Calu3 (cell line): ENCODE data around the gene ERCC4. TPM values are rescaled to one million over a fixed set of nuclear protein-coding genes. Genes with fewer than 3 reads are reported as not detected.

Source experiments
- BruUV-seq: library from RNA; stranded (reverse); fragments of 400-500 nt; replicated peaks from 2 replicates; lab custom pipeline; 2021; lab: Mats Ljungman, UMichigan
- CTCF ChIA-PET: fragments of 300-600 bp; sonication (Branson Sonifier 250); formaldehyde crosslinking; loops from one replicate; lab custom pipeline; 2022; ENCODE audit warnings: antibody characterized with exemption; lab: Charles Lee
- DNase-seq: peaks from one replicate; pipeline ENCODE4 v3.0.0; 2022
- H3K27ac Mint-ChIP-seq: one replicate; pipeline ENCODE4 v1.8.0; 2022; ENCODE audit warnings: mixed read lengths; ENCODE audit not compliant: unreplicated experiment
- H3K27me3 Mint-ChIP-seq: one replicate; pipeline ENCODE4 v1.8.0; 2022; ENCODE audit warnings: mixed read lengths; ENCODE audit not compliant: unreplicated experiment
- H3K36me3 Mint-ChIP-seq: one replicate; pipeline ENCODE4 v1.8.0; 2022; ENCODE audit warnings: mild to moderate bottlenecking, moderate library complexity, mixed read lengths; ENCODE audit not compliant: insufficient read depth, unreplicated experiment
- H3K4me1 Mint-ChIP-seq: one replicate; pipeline ENCODE4 v1.8.0; 2022; ENCODE audit warnings: mild to moderate bottlenecking, low read depth, mixed read lengths; ENCODE audit not compliant: unreplicated experiment
- H3K4me3 Mint-ChIP-seq: one replicate; pipeline ENCODE4 v1.8.0; 2022; ENCODE audit warnings: mild to moderate bottlenecking, low read depth, moderate library complexity, mixed read lengths; ENCODE audit not compliant: unreplicated experiment
- H3K9me3 Mint-ChIP-seq: one replicate; pipeline ENCODE4 v1.8.0; 2022; ENCODE audit warnings: low read depth, mixed read lengths; ENCODE audit not compliant: unreplicated experiment
- intact Hi-C: fragments of 100-400 bp; cut with micrococcal nuclease; formaldehyde crosslinking; loops from one replicate; pipeline ENCODE4 v1.10.0; 2022; ENCODE audit not compliant: unreplicated experiment
- total RNA-seq: library from RNA; stranded (reverse); gene quantifications from 2 replicates; pipeline ENCODE4 v1.2.3, GENCODE V29; 2022
- TF ChIP-seq, protein P1 (sequence below): fragments of 200-600 bp; IDR thresholded peaks from one replicate; pipeline ENCODE4 v1.8.0; 2022; ENCODE audit warnings: antibody characterized with exemption; ENCODE audit not compliant: unreplicated experiment

Gene ERCC4
- total RNA-seq, 1 experiment from 2014 or later: 21.1 TPM

DNA sequence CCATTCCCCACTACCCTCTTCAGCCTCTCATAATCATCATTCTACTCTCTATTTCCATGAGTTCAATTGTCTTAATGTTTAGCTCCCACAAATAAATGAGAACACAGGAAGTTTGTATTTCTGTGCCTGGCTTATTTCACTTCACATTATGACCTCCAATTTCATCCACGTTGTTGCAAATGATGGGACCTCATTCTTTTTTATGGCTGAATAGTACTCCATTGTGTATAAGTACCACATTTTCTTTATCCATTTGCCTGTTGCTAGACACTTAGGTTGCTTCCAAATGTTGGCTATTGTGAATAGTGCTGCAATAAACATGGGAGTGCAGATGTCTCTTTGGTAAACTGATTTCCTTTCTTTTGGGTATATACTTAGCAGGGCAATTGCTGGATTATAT lies 42.3 kb downstream of the ERCC4 start:
- Mint-ChIP-seq H3K27ac (no peak overlapping the region), H3K4me3 (no peak overlapping the region), H3K36me3 (peaks cover 8% of the 10 kb centered on the region), H3K4me1 (peaks cover 37% of the 10 kb centered on the region), H3K9me3 (no peaks in the 10 kb centered on the region), H3K27me3 (no peaks in the 10 kb centered on the region)
- CTCF ChIA-PET: interaction anchor here (0.7 kb wide), 1 partner anchor 26 kb away, joined by 4 read pairs; no protein-coding TSS in a partner anchor
- TF ChIP-seq, protein P1, sequence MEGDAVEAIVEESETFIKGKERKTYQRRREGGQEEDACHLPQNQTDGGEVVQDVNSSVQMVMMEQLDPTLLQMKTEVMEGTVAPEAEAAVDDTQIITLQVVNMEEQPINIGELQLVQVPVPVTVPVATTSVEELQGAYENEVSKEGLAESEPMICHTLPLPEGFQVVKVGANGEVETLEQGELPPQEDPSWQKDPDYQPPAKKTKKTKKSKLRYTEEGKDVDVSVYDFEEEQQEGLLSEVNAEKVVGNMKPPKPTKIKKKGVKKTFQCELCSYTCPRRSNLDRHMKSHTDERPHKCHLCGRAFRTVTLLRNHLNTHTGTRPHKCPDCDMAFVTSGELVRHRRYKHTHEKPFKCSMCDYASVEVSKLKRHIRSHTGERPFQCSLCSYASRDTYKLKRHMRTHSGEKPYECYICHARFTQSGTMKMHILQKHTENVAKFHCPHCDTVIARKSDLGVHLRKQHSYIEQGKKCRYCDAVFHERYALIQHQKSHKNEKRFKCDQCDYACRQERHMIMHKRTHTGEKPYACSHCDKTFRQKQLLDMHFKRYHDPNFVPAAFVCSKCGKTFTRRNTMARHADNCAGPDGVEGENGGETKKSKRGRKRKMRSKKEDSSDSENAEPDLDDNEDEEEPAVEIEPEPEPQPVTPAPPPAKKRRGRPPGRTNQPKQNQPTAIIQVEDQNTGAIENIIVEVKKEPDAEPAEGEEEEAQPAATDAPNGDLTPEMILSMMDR: no peak
- no TSS peak for BruUV-seq
- no peak for DNase-seq
- intact Hi-C loops: no loop called here

DNA sequence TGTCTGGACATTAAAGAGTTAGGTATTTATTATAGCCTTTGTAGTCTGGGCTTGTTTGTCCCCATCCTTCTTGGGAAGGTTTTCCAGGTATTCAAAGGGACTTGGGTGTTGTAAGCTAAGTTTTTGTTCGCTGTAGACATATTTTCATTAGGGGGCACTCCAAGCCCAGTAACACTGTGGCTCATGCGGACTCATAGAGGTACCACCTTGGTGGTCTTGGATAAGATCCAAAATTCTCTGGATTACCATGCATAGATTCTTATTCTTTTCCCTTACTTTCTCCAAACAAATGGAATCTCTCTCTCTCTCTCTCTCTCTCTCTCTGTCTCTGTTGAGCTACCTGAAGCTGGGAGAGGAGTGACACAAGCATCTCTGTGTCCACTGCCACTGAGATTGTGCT lies 48.9 kb downstream of the ERCC4 start:
- CTCF ChIA-PET: interaction anchor here (0.6 to 0.7 kb wide), 2 partner anchors 89 to 264 kb away, joined by 3 to 4 read pairs; no protein-coding TSS in a partner anchor
- no peaks in the 10 kb centered on the region for H3K27me3 Mint-ChIP-seq
- BruUV-seq: no TSS peak
- H3K36me3 Mint-ChIP-seq: no peaks in the 10 kb centered on the region
- H3K4me1 Mint-ChIP-seq: no peaks in the 10 kb centered on the region
- TF ChIP-seq, protein P1: no peak
- H3K9me3 Mint-ChIP-seq: peaks cover 4% of the 10 kb centered on the region
- H3K4me3 Mint-ChIP-seq: no peak overlapping the region
- no peak overlapping the region for H3K27ac Mint-ChIP-seq
- intact Hi-C loops: no loop called here
- no peak for DNase-seq

GRCh38 chr16:13969711-13970110 lies 49.8 kb downstream of the ERCC4 start:
- no peaks in the 10 kb centered on the region for H3K4me1 Mint-ChIP-seq
- TF ChIP-seq, protein P1: no peak
- H3K27me3 Mint-ChIP-seq: no peaks in the 10 kb centered on the region
- BruUV-seq: no TSS peak
- no peaks in the 10 kb centered on the region for H3K36me3 Mint-ChIP-seq
- peaks cover 4% of the 10 kb centered on the region for H3K9me3 Mint-ChIP-seq
- intact Hi-C loops: no loop called here
- H3K27ac Mint-ChIP-seq: no peak overlapping the region
- CTCF ChIA-PET: no interaction called here
- H3K4me3 Mint-ChIP-seq: no peak overlapping the region
- no peak for DNase-seq

DNA sequence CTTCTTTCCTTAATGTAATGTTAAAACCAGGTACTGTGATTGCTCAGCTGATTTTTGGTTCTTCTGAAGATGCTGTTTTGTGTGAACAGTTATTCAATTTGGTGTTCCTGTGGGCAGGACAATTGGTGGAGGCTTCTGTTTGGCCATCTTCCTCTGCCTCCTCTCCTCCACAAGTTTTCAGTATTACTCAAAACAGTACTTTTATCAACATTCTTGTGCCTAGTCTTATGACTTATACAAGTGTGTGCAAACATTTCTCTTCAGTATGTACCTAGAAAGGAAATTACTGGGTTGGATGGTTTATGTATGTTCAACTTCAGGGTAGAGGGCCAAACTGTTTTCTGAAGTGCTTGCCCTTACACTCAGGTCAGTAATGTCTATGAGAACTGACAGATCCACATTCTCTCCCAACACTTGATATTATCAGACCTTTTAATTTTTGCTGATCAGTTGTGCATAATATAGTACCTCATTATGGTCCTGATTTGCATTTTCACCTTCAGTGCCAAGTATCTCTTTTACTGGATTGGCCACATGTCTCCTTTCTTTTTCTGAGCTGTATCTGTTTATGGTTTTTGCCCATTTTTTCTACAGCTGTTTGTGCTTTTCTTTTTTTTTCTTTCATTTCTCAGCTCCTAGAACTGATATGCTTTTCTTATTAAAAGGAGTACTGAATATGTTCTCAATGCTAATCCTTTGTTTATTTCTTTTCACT lies 50.9 kb downstream of the ERCC4 start:
- peaks cover 4% of the 10 kb centered on the region for H3K9me3 Mint-ChIP-seq
- H3K36me3 Mint-ChIP-seq: no peaks in the 10 kb centered on the region
- no peak for DNase-seq
- intact Hi-C loops: no loop called here
- no TSS peak for BruUV-seq
- no peaks in the 10 kb centered on the region for H3K4me1 Mint-ChIP-seq
- TF ChIP-seq, protein P1: no peak
- no peak overlapping the region for H3K27ac Mint-ChIP-seq
- no peaks in the 10 kb centered on the region for H3K27me3 Mint-ChIP-seq
- no peak overlapping the region for H3K4me3 Mint-ChIP-seq
- CTCF ChIA-PET: no interaction called here
